Fibroblast of pulmonary artery (primary cell): ENCODE measurements around the gene ACTL7A.

Experiments used
- DNase-seq: peaks from one replicate; pipeline ENCODE4 v3.0.0-alpha.2; 2010; ENCODE audit warnings: low read depth
- H3K4me3 ChIP-seq: replicated peaks from 2 replicates; pipeline ENCODE4 v1.5.1; 2011; ENCODE audit warnings: low read depth, mild to moderate bottlenecking, control low read depth, low read length, moderate library complexity
- TF ChIP-seq, protein P1 (sequence below): IDR thresholded peaks from 2 replicates; pipeline ENCODE4 v1.5.1; 2011; ENCODE audit warnings: mild to moderate bottlenecking, control low read depth, low read length, inconsistent platforms; ENCODE audit errors: missing control alignments

Gene ACTL7A

DNA sequence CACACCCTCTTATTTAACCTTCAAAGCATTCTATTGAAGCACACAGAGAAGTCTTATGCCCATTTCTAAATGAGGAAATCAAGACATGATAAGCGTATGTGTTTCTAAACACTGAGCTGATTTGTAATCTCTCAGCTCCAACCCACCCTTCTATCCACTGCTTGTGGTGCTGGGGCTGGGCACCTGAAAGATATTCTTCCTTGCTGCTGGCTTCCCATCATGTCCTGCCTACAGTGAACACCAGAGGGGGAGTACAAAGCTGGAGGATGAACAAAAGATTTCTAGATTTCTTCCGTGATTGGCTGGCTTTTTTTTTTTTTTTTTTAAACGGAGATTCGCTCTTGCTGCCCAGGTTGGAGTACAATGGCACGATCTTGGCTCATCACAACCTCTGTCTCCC, 14.4 kb downstream of the ACTL7A start:
- H3K4me3 ChIP-seq = no peak overlapping the region
- TF ChIP-seq, protein P1, sequence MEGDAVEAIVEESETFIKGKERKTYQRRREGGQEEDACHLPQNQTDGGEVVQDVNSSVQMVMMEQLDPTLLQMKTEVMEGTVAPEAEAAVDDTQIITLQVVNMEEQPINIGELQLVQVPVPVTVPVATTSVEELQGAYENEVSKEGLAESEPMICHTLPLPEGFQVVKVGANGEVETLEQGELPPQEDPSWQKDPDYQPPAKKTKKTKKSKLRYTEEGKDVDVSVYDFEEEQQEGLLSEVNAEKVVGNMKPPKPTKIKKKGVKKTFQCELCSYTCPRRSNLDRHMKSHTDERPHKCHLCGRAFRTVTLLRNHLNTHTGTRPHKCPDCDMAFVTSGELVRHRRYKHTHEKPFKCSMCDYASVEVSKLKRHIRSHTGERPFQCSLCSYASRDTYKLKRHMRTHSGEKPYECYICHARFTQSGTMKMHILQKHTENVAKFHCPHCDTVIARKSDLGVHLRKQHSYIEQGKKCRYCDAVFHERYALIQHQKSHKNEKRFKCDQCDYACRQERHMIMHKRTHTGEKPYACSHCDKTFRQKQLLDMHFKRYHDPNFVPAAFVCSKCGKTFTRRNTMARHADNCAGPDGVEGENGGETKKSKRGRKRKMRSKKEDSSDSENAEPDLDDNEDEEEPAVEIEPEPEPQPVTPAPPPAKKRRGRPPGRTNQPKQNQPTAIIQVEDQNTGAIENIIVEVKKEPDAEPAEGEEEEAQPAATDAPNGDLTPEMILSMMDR = no peak
- no peak for DNase-seq

DNA sequence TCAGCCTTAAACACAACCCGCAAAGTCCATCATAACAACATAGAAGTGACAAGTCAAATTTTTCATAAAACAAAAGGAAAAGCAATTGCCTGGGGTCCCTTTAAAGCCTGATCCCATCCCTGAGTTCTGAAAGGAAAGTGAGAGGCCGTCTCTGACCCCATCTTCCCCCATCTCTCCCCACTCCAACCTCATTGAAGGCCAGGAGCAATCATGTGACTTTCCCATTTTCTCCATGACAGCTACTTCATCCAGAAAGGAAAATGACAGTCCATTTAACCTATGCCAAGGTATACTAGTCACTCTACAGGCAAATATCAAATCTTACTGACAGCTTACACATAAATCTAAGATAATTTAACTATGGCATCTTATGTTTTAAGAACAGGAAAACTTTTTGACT, 15.5 kb downstream of the ACTL7A start:
- TF ChIP-seq, protein P1 = no peak
- DNase-seq = no peak
- H3K4me3 ChIP-seq = no peak overlapping the region

DNA sequence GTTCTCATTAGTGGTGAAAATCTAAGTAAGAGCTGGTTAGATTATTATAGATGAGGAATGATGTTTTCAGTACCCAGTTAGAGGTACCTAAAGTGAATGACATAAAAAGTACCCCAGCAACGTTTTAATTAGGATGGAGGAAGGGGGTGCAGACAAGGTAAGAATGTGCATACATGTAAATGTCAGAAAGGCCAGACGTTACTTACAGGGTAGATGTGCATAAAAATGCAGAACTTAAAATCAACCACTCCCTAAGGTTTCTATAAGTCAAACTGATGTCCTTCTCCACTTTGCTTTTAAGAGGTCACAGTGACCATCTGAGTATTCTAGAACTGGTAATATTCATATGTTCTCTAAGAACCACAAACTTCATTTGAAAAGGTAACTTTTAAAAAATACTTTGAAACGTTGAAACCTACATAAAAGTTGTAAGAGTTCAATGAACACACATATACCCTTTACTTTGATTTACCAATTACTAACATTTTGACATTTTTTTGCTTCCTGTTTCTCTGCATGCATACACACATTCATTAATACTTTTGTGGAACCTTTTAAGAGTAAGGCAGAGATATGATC, 18.8 kb downstream of the ACTL7A start:
- no peak for DNase-seq
- TF ChIP-seq, protein P1 = no peak
- no peak overlapping the region for H3K4me3 ChIP-seq

DNA sequence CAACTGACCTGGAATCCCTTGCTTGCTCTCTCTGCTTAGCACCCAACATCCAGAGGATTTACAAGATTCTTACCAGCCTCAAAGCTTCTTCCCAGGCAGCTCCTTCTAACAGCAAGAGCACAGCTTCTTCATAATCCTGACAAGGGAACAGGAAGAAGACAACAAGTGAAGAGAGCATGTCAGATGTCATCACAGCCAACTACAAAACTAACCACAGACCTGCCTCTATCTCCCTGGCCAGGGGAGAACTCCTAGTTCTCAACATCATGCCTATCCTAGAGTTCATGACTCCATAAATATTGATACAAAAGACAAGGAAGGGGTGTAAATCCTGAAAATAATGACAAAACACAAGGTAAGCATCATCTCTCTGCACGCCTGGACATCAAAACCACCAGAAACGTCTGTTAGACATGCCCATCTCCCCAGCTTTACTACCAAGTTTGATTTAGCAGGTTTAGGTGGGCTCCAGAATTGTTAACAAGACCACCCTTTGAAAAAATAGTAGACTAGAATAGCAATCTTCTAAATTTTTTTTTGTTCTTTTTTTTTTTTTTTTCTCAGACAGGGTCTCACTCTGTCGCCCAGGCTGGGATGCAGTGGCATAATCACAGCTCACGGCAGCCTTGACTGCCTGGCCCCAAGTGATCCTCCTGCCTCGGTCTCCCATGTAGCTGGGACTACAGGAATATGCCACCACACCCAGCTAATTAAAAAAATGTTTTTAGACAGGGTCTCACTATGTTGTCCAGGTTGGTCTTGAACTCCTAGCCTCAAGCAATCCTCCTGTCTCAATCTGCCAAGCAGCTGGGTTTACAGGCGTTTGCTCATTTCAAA, 20.2 kb downstream of the ACTL7A start:
- TF ChIP-seq, protein P1 = no peak
- H3K4me3 ChIP-seq = no peak overlapping the region

DNA sequence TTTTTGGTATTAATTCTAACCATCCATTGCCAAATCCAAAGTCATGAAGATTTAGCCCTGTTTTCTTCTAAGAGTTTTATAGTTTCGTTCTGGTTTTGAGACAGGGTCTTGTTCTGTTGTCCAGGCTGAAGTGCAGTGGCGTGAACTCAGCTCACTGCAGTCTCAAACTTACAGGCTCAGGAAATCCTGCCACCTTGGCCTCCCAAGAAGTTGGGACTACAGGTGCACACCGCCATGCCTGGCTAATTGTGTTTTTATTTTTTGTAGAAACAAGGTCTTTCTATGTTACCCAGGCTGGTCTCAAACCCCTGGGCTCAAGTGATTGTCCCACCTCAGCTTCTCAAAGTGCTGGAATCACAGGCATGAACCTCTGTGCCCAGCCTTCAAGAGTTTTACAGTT, 21.0 kb downstream of the ACTL7A start:
- H3K4me3 ChIP-seq = no peak overlapping the region
- TF ChIP-seq, protein P1 = no peak
- no peak for DNase-seq

More for the DNA sequence above, 20.2 kb downstream of the ACTL7A start:
- no peak for DNase-seq

DNA sequence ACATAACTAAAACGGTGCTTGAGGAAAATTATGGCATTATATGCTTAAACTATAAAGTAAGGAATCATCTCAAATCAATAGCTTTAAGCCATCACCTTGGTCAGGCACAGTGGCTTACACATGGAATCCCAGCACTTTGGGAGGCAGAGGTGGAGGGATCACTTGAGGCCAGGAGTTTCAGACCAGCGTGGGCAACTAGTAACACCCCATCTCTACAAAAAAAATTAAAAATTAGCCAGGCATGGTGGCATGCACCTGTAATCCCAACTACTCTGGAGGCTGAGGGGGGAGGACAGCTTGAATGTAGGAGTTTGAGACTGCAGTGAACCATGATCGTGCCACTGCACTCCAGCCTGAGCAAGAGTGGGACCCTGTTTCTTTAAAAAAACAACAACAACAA, 22.6 kb downstream of the ACTL7A start:
- TF ChIP-seq, protein P1 = no peak
- DNase-seq = no peak
- H3K4me3 ChIP-seq = no peak overlapping the region
